NAMALWA (cell line): ENCODE measurements around the gene UNC5B.
"Not testable (repeated sequence)": the region's sequence is repeated elsewhere in the genome, so short reads cannot be mapped to it uniquely, and the experiment has no call there.

Experiments
- DNase-seq: peaks from one replicate; pipeline ENCODE4 v3.0.0-alpha.2; 2015; ENCODE audit warnings: low spot score

UNC5B gene

DNA sequence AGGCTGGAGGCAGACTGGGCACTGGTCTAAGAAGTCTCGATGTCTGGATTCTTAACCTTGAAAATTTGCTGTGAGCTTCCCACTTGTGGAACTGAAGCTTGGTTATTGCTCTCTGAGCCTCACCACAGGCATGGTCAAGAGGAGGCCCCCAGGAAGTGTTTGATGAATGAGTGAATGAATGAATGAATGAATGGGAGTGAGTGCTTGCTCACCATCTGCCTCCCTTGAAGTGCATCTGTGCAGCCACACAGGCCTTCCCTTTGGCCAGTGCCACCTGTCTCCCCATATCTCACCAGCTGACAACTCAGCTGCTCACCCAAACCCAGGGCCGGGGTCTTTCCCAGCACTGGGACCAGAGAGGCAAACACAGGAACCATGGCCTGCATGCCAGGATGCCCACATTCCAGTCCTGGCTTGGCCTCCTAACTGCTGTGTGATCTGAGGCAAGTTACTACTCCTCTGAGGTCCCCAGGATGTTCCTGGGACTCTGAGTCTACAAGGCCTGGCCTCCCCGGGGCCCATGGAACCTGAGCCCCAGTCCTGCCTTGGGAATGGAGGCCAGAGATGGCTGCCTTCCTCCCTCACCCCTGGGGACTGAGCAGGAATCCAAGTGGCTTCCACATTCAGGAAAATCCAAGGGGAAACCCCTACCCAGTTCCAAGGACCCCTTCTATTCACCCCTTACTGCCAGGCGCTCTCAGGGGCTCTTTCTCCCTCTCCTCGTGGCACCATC lies 55.3 kb downstream of the UNC5B start:
- no peak for DNase-seq

DNA sequence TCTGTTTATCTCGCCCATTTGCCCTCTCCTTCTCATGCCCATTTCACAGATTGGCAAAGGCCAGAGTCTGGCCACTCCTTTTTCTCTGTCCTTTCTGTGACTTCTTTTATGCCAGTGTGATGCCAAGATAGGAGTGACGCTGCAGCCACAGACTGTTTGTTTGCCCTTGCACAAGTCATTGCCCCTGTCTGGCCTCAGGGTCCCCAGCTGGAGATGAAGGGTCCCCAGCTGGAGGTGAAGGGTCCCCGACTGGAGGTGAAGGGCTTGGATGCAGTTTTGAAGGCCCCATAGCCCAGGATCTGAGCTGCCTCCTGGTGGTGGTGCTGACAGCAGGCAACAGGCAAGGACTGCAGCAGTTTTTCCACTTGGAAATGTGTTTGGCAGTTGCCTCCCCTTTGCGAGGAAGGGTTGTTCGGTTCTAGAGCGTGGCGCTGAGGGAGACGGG lies 55.9 kb downstream of the UNC5B start:
- DNase-seq, result no peak

DNA sequence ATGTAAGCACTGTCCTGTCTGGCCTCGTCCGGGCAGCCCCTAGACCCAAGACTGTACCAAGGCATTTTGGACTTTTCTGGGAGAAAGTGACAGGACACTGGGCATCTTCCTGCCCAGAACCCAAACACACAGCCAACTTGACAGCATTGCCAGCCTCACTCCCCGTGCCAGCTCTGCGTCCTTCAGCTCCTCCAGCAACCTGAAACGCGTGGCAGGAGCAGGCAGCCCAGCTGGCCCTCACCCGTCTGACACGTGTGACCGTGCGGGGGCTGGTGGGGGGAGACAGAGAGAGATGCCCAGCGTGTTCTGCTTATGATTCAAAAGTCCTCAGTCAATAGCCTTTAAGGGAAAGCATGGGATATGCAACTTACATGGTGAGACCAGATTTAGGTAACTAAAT lies 56.4 kb downstream of the UNC5B start:
- DNase-seq, result no peak

DNA sequence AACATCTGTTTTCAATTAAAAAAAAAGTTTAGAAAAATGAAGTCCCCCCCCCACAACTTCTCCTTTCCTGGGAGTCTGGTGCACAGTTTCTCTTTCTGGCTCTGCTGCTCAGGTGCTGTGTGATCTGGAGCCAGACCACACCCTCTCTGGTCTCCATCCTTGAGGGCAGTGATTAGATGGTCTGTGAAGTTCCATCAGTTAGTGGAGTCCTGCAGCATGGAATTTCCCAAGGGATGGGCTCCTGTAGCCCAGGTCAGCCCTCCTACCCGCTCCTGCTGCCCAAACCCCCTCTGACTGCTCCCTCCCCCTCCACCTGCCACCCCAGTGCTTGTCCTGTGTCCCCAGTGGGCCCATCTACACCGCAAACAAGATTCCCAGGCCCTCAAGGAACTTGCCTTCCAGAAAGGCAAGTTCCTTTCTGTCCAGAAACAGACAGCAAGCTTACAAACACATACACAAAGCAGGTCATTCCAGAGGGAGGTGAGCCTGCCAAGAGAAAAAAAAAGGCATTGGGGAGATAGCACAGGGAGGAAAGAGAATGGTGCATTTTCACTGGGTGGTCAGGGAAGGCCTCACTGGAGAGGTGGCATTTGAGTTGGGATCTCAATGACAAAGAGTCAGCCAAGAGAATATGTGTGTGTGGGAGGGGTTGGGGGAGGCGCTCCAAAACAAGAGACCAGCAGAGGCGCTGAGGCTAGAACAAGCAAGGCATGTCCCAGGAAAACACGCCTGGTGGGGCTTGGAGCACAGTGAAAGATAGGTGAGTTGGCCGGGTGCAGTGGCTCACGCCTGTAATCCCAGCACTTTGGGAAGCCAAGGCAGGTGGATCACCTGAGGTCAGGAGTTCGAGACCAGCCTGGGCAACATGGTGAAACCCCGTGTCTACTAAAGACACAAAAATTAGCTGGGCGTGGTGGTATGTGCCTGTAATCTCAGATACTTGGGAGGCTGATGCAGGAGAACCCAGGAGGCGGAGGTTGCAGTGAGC lies 57.2 kb downstream of the UNC5B start:
- DNase-seq, result no peak

DNA sequence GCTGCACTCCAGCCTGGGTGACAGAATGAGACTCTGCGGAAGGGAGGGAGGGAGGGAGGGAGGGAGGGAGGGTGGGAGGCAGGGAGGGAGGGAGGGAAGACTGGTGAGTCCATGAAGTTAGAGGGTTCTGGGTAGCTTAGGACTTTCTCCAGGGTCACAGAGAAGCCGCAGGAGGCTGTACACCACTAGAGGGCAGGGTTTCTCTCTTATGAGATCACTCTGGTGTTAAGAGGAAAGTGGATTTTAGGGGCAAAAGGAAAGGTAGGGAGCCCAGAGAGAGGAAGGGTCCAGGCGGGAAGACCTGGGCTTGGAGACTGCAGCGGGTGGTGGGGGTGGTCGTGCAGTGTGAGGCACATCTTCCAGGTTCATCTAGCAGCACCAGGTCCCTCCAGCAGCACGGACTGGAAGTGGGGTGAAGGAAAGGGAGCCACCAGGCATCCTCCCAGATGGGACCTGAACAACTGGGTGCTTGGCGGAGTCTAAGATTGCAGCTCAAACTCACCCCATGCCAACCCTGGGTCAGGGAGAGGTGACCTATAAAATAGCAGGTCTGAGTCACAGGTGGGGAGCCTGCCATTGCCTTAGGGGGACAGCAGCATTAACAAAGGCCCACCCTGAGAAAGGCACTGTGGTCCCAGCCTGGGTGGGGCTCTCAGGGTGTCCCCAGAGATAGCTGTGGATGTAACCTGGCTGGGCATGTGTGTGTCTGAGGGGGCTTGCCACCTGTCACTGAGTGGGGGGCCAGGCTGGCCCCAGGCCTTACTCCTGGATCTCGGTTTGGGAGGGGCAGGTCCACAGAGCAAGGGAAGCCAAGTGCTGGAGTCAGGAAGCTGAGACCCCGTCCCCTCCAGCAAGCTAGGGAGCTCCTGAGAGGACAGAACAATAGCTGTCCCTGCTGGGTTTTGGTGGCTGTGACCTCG lies 58.2 kb downstream of the UNC5B start:
- peak; percentile 58 for DNase-seq

DNA sequence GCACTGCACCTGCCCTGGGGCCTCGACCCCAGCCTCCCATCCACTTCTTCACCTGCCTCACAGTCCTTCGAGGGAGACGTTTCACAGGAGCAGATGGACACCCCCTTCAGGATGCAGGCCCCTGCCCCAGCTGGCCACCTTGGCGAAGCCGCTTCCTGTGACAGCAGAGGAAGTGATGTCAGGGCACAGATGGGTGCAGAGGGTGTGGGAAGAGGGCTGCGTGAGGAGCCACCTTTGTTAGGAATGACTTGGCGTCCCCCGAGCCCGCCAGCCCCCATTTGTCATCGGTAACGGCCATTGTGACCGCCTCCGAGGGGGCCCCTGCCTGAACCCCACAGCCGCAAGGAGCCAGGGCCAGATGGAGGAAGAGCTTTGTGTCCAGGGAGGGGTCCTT lies 59.3 kb downstream of the UNC5B start:
- no peak for DNase-seq

DNA sequence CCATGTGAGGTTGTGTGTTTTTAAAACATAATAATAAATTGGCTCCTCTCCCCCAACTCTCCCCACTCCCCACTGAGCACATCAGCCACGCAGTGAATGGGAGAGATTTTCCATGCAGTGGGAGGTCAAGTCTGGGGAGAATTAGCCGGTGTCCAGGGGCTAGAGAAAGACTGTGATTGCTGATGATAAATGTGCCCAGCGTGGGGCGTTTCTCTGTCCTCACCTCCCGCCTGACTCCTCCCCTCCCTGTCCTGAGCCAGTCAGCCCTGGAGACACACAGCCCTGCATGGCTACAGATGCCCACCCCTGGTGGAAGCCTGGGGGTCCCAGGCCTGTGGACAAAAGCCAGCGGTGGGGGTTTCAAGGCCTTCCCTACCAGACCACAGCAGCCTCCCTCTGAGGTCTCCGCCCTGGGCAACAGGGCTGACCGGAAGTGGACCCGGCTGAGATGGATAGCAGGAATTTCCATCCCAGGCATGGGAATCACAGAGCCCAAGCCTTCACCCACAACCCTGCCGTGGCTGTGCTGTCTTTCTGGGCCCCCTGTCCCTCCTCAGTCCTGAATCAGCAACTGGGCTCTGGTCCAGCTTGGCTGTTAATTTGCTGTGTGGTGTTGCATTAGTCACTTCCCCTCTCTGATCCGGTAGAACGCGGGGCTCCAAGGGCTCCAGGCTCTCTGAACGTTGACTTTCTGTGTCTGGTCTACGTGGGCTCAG lies 59.8 kb downstream of the UNC5B start:
- DNase-seq, result no peak

DNA sequence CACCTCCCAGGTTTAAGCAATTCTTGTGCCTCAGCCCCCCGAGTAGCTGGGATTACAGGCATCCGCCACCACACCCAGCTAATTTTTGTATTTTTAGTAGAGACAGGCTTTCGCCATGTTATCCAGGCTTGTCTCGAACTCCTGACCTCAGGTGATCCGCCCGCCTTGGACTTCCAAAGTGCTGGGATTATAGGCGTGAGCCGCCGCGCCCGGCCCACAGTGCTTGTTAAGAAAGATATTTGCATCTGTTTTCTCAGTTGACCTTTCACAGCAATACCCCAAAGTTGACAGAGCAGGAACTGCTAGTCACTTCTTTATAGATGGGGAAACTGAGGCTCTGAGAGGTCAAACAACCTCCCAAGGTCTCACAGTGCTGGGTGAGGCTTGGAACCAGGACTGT lies 60.6 kb downstream of the UNC5B start:
- not testable (repeated sequence) for DNase-seq

DNA sequence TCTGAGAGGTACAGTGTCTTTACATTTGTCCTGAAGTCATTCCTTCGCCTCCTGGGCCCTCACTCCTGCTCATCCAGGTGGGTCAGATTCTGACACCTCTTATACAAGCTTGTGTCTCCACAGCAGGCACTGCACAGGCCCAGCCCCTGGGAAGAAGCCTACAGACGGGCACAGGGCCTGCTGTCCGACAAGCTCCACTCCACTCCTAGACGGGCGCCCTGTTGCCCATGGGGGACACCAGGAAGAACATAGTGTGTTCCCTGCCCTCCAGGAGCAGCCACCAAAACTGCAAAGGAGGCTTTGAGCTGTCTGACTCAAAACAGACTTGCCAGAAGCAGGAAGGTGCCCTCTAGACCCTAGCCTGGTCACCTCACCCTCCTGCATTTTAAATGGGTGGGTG lies 61.1 kb downstream of the UNC5B start:
- no peak for DNase-seq

DNA sequence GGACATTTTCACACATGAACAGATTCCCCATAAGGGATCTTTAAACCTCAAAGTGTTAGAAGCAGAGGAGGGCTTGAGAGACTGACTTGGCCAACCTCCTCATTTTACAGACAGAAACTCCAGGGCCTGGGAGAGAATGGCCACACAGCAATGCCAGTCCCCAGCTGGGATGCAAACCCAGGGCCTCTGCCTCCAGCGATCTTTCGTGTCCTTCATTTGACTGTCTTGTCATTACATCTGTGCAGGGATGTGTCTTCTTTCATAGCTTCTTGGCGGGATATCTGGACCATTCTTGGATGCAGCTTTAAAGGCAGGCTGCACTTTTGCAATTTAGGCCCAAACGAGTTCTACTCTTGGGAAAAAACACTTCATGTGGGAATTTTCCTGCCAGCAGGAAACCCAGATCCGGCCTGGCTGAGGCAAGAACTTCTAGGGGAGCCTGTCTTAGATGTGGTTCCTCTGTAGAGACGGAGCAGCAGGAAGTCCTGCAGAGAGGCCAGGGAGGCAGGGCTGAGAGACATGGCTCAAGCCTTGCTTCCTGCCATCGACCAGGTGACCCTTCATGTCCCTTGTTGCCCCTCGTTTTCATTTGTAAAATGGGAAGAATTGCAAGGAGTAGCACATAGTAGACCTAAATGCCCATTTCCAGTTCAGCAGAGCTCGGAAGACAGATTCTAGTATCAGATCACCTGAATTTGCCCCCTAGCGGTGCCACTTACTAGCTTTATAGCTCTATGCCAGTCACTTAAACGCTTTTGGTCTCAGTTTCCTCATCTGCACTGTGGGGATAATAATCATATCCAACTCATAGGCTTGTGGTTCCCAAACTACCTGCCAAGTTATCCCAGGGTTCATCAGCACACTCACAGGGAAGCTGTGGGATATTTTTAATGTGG lies 62.8 kb downstream of the UNC5B start:
- DNase-seq, result peak; percentile 14

DNA sequence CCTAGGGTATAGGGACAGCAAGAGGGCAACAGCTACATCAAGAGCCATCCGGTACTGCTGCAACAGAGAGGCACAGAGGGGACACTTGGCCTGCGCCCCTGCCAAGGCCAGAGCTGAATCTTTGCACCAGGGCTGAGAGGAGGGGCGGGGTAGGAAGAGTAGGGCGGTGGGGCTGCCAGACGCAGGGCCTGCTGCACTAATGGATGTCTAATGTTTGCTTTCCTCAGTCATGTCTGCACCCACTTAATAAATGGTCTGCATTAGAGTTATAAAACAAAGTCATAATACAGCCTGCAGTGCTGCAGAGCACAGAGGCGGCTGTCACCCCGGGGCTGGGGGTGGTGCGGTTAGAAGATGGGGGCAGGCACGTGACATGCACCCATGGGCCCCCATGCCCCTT lies 64.5 kb downstream of the UNC5B start:
- no peak for DNase-seq

DNA sequence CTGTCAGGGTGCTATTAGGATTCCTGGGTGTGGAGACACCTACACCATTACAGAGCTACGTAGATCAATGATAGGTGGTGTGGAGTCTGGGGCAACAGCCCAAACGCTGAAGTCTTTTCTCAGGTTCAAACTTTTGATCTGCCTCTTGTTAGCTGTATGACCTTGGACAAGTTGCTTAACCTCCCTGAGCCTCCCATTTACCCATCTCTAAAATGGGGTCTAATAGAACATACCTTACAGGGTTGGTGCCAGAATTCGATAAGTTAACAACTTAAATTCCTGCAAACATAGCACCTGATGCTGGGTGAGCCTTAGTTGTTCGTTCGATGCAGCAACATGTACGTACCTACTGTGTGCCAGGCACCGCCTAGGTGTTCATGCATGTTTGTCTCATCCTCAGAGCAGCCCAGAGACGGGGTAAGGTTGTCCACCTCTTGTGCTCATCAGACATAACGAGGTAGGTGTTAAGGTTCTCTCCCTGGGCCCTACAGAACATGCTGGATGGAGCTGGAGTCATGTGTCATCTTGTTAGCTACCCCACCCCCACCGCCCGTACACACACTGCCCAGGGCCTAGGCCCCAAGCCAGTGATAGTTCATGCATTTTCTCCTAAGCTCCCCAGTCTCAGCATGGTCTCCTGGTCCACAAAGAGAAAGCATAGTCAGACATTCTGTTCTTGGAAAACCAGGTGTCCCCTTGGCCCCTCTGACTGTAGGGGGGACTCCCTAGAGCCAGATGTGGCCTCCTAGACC lies 65.7 kb downstream of the UNC5B start:
- no peak for DNase-seq

DNA sequence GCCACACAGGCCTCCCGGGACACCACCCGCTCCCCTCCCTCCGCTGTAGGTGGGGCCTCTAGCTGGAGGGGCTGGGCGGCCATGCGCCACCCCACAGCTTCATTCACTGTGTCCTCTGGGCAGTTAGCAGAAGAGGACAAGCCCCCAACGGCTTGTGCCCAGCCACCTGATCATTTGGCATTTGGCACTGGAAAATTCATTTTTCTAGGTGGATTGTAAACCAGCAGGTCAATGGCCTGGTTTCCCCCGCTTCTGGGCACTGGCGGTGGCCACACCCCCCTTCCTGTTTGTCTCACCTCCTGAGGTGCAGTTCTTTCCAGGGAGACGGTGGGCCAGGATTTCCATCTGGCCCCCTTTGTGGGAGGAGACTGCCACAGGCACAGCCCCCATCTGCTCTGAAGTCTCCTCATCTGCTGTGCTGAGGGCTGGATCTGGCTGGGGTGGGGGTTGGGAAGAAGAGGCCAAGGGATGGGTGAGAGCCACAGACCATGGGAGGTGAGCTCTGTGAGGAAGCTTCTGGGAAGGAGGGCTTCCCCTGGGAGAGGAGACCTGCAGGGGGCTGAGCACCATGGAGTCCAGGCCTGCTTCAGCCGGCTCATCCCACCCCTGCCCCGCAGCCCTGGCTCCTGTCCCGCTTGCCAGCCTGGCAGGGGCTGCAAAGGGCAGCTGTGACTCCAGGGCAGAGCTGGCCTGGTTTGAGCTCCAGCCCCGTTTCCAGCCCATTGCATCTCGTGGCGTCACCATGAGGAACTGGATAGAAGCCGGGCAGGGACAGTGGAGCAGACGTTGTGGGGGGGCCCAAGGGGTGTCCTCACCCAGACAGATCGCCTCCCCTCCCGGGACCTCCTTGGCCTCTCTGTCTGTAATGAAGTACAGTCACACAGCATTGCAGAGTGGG lies 66.6 kb downstream of the UNC5B start:
- DNase-seq, result no peak

DNA sequence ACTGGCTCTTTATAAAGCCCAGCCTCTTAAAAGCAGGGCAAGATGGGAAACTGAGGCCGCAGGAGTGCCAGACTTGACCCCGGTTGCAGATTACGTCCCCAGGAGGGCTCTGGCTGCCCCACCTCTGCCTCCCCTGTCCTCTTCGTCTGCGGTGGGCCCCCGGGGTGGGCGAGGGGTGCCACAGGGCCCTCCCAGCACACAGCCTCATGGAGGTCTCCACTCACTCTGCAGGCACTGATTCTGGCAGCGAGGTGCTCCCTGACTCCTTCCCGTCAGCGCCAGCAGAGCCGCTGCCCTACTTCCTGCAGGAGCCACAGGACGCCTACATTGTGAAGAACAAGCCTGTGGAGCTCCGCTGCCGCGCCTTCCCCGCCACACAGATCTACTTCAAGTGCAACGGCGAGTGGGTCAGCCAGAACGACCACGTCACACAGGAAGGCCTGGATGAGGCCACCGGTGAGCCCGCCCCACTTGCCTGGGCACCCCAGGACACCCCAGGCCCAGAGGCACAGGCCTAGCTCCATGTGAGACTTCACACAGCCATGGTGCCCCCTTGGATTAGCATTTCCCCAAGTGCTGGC lies 67.3 kb downstream of the UNC5B start:
- no peak for DNase-seq

DNA sequence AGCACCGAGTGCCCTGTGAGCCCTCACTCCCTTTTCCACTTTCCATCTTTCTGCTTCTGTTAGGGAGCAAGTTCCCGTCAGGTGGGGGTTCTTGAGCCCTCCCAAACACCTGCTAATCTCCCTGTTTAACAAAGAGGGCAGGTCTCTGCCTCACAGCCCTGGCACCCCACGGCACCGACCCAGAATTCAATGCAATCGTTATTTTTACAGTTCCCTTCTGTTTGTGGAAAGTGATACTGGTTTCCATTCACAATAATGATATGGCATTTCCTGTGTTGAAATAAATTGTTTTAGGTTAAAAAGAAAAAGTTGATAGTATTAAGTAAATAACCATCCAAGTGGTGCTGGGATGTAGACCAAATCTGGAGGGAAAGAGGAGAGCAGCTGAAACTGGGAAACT lies 67.8 kb downstream of the UNC5B start:
- DNase-seq, result no peak

DNA sequence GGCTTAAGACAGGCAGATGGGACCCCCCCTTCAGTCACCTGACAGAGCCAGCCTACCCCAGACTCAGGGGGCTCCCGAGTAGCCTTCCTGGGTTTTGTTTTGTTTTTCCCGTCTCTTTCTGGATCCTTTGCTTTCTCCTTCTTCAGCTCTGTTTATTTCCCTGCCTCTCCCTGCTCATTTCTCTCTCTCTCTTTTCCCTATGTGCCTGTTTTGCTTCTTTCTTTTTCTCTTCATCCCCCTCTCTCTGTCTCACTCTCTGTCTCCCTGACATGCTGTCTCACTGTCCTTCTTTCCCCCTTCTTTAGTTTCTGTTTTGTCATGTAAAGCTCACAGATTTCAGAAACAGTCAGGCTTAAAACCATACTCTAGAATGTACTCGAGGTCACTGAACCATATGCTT lies 68.5 kb downstream of the UNC5B start:
- no peak for DNase-seq

DNA sequence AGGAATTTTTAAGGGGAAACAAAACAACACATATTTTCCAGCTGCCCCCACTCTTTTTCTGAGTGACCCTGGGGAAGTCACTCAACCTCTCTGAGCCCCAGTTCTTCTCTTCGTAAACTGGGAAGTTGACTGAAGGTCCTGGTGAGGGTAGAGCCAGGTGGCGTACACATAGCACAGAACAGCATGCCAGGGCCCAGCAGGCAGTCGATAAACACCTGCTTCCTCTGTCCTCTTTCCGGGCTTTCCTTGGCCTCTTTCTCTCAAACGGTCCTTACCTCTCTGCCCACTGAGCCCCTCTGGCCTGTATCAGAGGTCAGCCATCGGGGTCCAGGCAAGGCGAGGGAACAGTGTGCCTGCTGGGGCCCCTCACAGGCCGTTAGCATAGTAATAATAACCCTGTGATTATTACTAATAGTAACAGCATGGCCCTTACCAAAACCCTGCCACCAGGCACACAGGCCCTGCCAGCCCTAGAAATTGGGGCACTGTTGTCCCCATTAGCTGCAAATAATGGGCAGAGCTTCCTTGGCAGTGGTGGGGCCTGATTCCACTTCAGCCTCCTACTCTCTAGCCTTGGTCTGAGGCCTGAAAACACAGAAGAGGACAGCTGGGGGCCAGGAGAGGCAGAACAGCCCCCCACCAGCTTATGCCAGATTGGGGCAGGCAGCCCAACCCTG lies 69.4 kb downstream of the UNC5B start:
- DNase-seq, result no peak

DNA sequence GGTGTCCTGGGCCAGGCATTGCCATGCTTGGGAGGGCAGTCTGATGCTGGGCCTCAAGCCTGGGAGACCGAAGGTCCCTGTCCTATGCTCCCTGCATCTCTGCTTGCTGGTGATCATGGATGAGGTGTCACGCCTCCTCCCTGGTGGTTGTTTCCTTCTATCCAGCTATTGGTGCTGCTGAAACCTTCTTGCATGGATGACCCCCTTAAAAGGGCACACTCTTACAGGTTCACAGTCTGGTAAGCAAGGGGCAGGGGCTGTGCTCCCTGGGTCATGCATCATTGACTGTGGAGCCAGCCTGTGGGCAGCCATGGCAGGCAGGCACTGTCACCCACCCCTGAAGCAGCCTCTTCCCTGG lies 69.9 kb downstream of the UNC5B start:
- DNase-seq, result no peak
